Ovary (tissue), 9 donors: ENCODE data around the gene FLVCR2. TPM values are rescaled to one million over a fixed set of nuclear protein-coding genes. Genes with fewer than 3 reads are reported as not detected.

ENCODE experiments used
- DNase-seq, 5 donors: peaks; one replicate each; pipeline ENCODE4 v3.0.0-alpha.2; 2019 to 2020
- H3K27ac ChIP-seq, 2 donors: fragments of 200-600 bp; one replicate each; pipeline versions ENCODE4 v1.5.1 to v1.8.0; 2019 to 2022
- H3K27me3 ChIP-seq: fragments of 200-600 bp; one replicate; pipeline ENCODE4 v1.8.0; 2022
- H3K36me3 ChIP-seq: fragments of 200-600 bp; sonication (generic); one replicate; pipeline ENCODE4 v1.5.1; 2019
- H3K4me1 ChIP-seq: one replicate; pipeline ENCODE4 v1.8.1; 2013; ENCODE audit warnings: mild to moderate bottlenecking, moderate library complexity; ENCODE audit not compliant: insufficient read depth
- H3K4me3 ChIP-seq: fragments of 200-600 bp; sonication (generic); one replicate; pipeline ENCODE4 v1.5.1; 2017
- H3K9me3 ChIP-seq, 2 donors: fragments of 200-600 bp in 1 of 2; sonication (generic) in 1 of 2; one replicate each; pipeline versions ENCODE4 v1.5.1 to v1.8.1; 2013 to 2019; ENCODE audit warnings: mild to moderate bottlenecking in 1 of 2, moderate library complexity in 1 of 2
- EP300 ChIP-seq: sonication (generic); formaldehyde crosslinking; IDR thresholded peaks from one replicate; pipeline ENCODE4 v1.6.1; 2017; ENCODE audit warnings: antibody characterized with exemption
- POLR2A ChIP-seq: fragments of 450-650 bp; IDR thresholded peaks from one replicate; pipeline ENCODE4 v1.6.1; 2017; ENCODE audit warnings: antibody characterized with exemption, mild to moderate bottlenecking, moderate library complexity
- WGBS, 3 donors: extraction: QIAGEN DNeasy Blood & Tissue Kit in 1 of 3; methylation state at CpG; one replicate each; pipeline versions ENCODE4 v1.1.5 to v1.1.7; 2013 to 2017; 5-methylcytosine and 5-hydroxymethylcytosine counted together
- intact Hi-C, 4 donors: fragments of 100-400 bp; cut with DNase I; formaldehyde crosslinking; loops; one replicate each; pipeline versions ENCODE4 v1.11.0 to v1.15.1; 2022 to 2023
- polyA plus RNA-seq, 2 donors: library from polyadenylated mRNA; stranded (reverse); fragments of 200-250 nt in 1 of 2; fragments of 350-450 nt in 1 of 2; fragmentation: Illumina TruSeq in 1 of 2; extraction: RNeasy Lipid Tissue Mini Kit (QIAGEN cat#74804) in 1 of 2; gene quantifications; one replicate each; pipeline ENCODE4 v1.2.3, GENCODE V29; 2013 to 2014
- total RNA-seq, 7 donors: library from RNA; depleted of rRNA in 2 of 7; stranded (reverse); fragments of >200 nt in 2 of 7; fragmentation: NEBNext Ultra II Directional in 3 of 7; extraction: Animal tissue kit (Norgen Biotek cat#: 25700) in 3 of 7; gene quantifications; one replicate each; pipeline versions ENCODE4 v1.1.0 to v1.2.4, GENCODE V29; 2016 to 2023
- TF ChIP-seq, protein P1 (sequence below), 3 donors: fragments of 450-650 bp in 2 of 3; fragments of 200-600 bp in 1 of 3; IDR thresholded peaks; one replicate each; pipeline versions ENCODE4 v1.5.1 to v1.8.0; 2016 to 2022; ENCODE audit warnings: antibody characterized with exemption in 3 of 3, mild to moderate bottlenecking in 1 of 3
- donor health status: DM: no; HTN: no; CAD: no; lungs with moderate emphysema.
- donor health status: DM: no; HTN: no; CAD: no.
- donor health status: Bipolar disorder and iron deficiency.
- donor health status: DM: yes; HTN: yes; CAD: no.
- donor health status: DM: no; HTN: no; CAD: no.
- donor health status: DM: yes; HTN: yes; CAD: no.

FLVCR2 gene
- total and polyA plus RNA-seq, 9 donors = 1.5 to 18.4 (median 4.4) TPM

- WGBS, 3 donors = 72 to 77% (median 75%) methylated on average over 3 of the region's 3 CpGs
- Histone ChIP-seq H3K27me3 (no peaks in the 10 kb centered on the region), H3K4me1 (peaks cover 14% of the 10 kb centered on the region), H3K36me3 (no peaks in the 10 kb centered on the region), H3K4me3 (no peak overlapping the region), H3K27ac (no peak overlapping the region), H3K9me3 (no peaks in the 10 kb centered on the region)
- intact Hi-C loops = loop anchor here in 3 of 4 donors (2.0 to 5.0 kb wide), 3 partner anchors 80 to 405 kb away; partner anchors contain the start of gene TGFB3 (in 2 of the 3)
- no peak for DNase-seq
- TF ChIP-seq POLR2A (no peak), EP300 (no peak)
These were observed 1.3 kb upstream of the FLVCR2 start for GRCh38 chr14:75577090-75577489.

GRCh38 chr14:75577729-75578101, 705 bp upstream of the FLVCR2 start:
- TF ChIP-seq, protein P1, sequence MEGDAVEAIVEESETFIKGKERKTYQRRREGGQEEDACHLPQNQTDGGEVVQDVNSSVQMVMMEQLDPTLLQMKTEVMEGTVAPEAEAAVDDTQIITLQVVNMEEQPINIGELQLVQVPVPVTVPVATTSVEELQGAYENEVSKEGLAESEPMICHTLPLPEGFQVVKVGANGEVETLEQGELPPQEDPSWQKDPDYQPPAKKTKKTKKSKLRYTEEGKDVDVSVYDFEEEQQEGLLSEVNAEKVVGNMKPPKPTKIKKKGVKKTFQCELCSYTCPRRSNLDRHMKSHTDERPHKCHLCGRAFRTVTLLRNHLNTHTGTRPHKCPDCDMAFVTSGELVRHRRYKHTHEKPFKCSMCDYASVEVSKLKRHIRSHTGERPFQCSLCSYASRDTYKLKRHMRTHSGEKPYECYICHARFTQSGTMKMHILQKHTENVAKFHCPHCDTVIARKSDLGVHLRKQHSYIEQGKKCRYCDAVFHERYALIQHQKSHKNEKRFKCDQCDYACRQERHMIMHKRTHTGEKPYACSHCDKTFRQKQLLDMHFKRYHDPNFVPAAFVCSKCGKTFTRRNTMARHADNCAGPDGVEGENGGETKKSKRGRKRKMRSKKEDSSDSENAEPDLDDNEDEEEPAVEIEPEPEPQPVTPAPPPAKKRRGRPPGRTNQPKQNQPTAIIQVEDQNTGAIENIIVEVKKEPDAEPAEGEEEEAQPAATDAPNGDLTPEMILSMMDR (IDR thresholded peaks at IDR 0.05) = peak; percentile 59 to 73 (median 65)
- no peak for TF ChIP-seq POLR2A
- H3K4me1 ChIP-seq = peaks cover 14% of the 10 kb centered on the region
- H3K27me3 ChIP-seq = no peaks in the 10 kb centered on the region
- 0 to 1% (median 0%) methylated on average over 16 of the region's 16 CpGs for WGBS, 3 donors
- no peaks in the 10 kb centered on the region for H3K36me3 ChIP-seq
- peak; percentile 82 to 90 (median 85) for DNase-seq
- peak overlapping the region in 1 of 2 donors; percentile 57 for H3K27ac ChIP-seq
- intact Hi-C loops = loop anchor here (2.0 to 5.0 kb wide), 4 partner anchors 77 to 405 kb away; partner anchors contain the start of gene TGFB3 (in 2 of the 4)
- no peaks in the 10 kb centered on the region for H3K9me3 ChIP-seq
- peak overlapping the region; percentile 65 for H3K4me3 ChIP-seq

DNA sequence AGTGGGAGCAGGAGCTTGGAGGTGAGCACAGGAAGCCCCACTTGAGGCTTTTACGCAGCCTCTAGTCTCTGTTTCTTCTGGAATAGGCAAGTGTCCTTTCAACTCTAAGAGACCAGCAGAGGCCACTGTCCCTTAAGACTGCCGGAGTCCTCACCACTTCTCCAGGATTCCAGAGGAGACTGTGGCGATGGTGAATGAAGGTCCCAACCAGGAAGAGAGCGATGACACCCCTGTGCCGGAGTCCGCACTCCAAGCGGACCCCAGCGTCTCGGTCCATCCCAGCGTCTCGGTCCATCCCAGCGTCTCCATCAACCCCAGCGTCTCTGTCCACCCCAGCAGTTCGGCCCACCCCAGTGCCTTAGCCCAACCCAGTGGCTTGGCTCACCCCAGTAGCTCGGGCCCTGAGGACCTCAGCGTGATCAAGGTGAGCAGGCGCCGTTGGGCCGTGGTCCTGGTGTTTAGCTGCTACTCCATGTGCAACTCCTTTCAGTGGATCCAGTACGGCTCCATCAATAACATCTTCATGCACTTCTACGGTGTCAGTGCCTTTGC, 442 bp downstream of the FLVCR2 start:
- H3K36me3 ChIP-seq = no peaks in the 10 kb centered on the region
- peak in 3 of 5 donors; percentile 38 to 47 (median 40) for DNase-seq
- H3K27ac ChIP-seq = peak overlapping the region in 1 of 2 donors; percentile 57
- TF ChIP-seq POLR2A (no peak), EP300 (no peak)
- TF ChIP-seq, protein P1 (IDR thresholded peaks at IDR 0.05) = peak in 1 of 3 donors; percentile 18
- WGBS, 3 donors = 19 to 33% (median 27%) methylated on average over 21 of the region's 21 CpGs
- H3K27me3 ChIP-seq = no peaks in the 10 kb centered on the region
- H3K9me3 ChIP-seq = no peaks in the 10 kb centered on the region
- peak overlapping the region; percentile 65 for H3K4me3 ChIP-seq
- intact Hi-C loops = loop anchor here (2.0 to 5.0 kb wide), 3 partner anchors 76 to 403 kb away; partner anchors contain the start of gene TGFB3 (in 2 of the 4)
- H3K4me1 ChIP-seq = peaks cover 14% of the 10 kb centered on the region

GRCh38 chr14:75579338-75579864, 981 bp downstream of the FLVCR2 start:
- Histone ChIP-seq H3K4me3 (peak overlapping the region; percentile 65), H3K27me3 (no peaks in the 10 kb centered on the region), H3K27ac (no peak overlapping the region), H3K9me3 (no peaks in the 10 kb centered on the region), H3K36me3 (no peaks in the 10 kb centered on the region), H3K4me1 (peaks cover 14% of the 10 kb centered on the region)
- WGBS, 3 donors = 77 to 91% (median 86%) methylated on average over 13 of the region's 13 CpGs
- intact Hi-C loops = loop anchor here (2.0 to 5.0 kb wide), 3 partner anchors 75 to 403 kb away; partner anchors contain the start of gene TGFB3 (in 2 of the 4)
- TF ChIP-seq EP300 (no peak), POLR2A (no peak)
- TF ChIP-seq, protein P1 (IDR thresholded peaks at IDR 0.05) = no peak
- peak in 3 of 5 donors; percentile 24 to 36 (median 28) for DNase-seq

DNA sequence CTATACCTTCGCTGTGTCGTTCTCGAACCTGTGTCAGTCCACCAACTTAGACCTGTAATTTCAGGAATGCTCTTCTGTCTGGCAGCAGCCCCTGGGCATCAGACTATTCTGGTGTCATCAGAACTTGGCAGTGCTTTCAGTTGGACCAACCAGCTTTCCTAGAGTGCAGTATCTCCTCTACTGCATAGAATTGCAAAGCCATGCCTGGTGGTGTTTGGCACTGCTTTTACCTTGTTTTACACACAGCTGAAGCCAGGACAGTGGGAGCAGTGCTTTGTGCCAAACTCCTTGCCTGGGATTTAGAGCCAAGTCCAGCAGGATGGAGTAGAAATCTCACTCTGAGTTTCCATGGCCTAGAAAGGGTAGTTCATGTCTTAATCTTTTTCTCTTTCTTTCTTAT, 1.5 kb downstream of the FLVCR2 start:
- no peaks in the 10 kb centered on the region for H3K9me3 ChIP-seq
- 86 to 97% (median 90%) methylated on average over 3 of the region's 3 CpGs for WGBS, 3 donors
- TF ChIP-seq EP300 = no peak
- no peak for TF ChIP-seq POLR2A
- TF ChIP-seq, protein P1 (IDR thresholded peaks at IDR 0.05) = no peak
- no peak overlapping the region for H3K4me3 ChIP-seq
- intact Hi-C loops = loop anchor here (2.0 to 5.0 kb wide), 3 partner anchors 75 to 402 kb away; partner anchors contain the start of gene TGFB3 (in 2 of the 4)
- H3K36me3 ChIP-seq = no peaks in the 10 kb centered on the region
- H3K4me1 ChIP-seq = peaks cover 14% of the 10 kb centered on the region
- no peaks in the 10 kb centered on the region for H3K27me3 ChIP-seq
- no peak overlapping the region for H3K27ac ChIP-seq
- DNase-seq = no peak
